HCT116 (cell line): Measurements from ENCODE around the gene DTNB. TPM values are rescaled to one million over a fixed set of nuclear protein-coding genes. Genes with fewer than 3 reads are reported as not detected.

Experiments
- ATAC-seq: fragments of 200-7000 bp; cut with Tn5 transposase; 2 replicates; pipeline ENCODE4 v1.9.1; 2020; ENCODE audit warnings: mild to moderate bottlenecking, moderate library complexity
- BruUV-seq: library from RNA; stranded (reverse); fragments of 400-500 nt; replicated peaks from 2 replicates; lab custom pipeline; 2021; lab: Mats Ljungman, UMichigan
- CTCF ChIA-PET: fragments of 300-600 bp; sonication (Branson Sonifier 250); formaldehyde crosslinking; loops from one replicate; lab custom pipeline; 2021; ENCODE audit warnings: antibody characterized with exemption; lab: Charles Lee
- POLR2A ChIA-PET: fragments of 300-600, 350-600 bp; sonication (Branson Sonifier 250); formaldehyde crosslinking; loops from one replicate; lab custom pipeline; 2021; ENCODE audit warnings: antibody characterized with exemption; lab: Charles Lee
- RAD21 ChIA-PET, 2 experiments: fragments of 300-600 bp; sonication (Branson Sonifier 250); formaldehyde crosslinking; loops; one replicate each; lab custom pipeline; 2023; ENCODE audit warnings: low total read pairs in 2 of 2; ENCODE audit not compliant: uncharacterized antibody in 2 of 2, unreplicated experiment in 2 of 2, low non-redundant PET in 1 of 2; lab: Charles Lee
- DNase-seq: peaks from one replicate; pipeline ENCODE4 v3.0.0-alpha.2; 2010; ENCODE audit warnings: low read depth, low spot score
- H2AFZ ChIP-seq: fragments of 200-600 bp; shearing (Covaris generic), sonication (generic); 2 replicates; pipeline ENCODE4 v1.6.1; 2017; ENCODE audit warnings: low read depth, mixed run types, mixed read lengths, antibody characterized with exemption, low read length; ENCODE audit not compliant: poor library complexity, severe bottlenecking
- H3K27ac ChIP-seq: 2 replicates; pipeline ENCODE4 v1.5.1; 2012; ENCODE audit warnings: low read depth, low read length
- H3K27me3 ChIP-seq: fragments of 200-600 bp; sonication (generic); 2 replicates; pipeline ENCODE4 v1.6.1; 2016; ENCODE audit warnings: mixed run types, low read length, mixed read lengths; ENCODE audit not compliant: insufficient read depth
- H3K36me3 ChIP-seq, 2 experiments: fragments of 200-500 bp in 1 of 2; fragments of 200-600 bp in 1 of 2; sonication (Bioruptor generic) in 1 of 2; sonication (generic) in 1 of 2; 2 replicates each; pipeline versions ENCODE4 v1.5.1 to v1.6.1; 2014 to 2016; ENCODE audit warnings: low read length in 2 of 2, inconsistent platforms in 1 of 2, mixed read lengths in 1 of 2, mixed run types in 1 of 2; ENCODE audit not compliant: insufficient read depth in 2 of 2, control insufficient read depth in 1 of 2
- H3K4me1 ChIP-seq, 2 experiments: fragments of 200-600 bp in 1 of 2; sonication (generic) in 1 of 2; 2 replicates each; pipeline versions ENCODE4 v1.5.1 to v1.6.1; 2012 to 2017; ENCODE audit warnings: low read length in 2 of 2, inconsistent platforms in 1 of 2, mild to moderate bottlenecking in 1 of 2, mixed read lengths in 1 of 2, mixed run types in 1 of 2, moderate library complexity in 1 of 2; ENCODE audit not compliant: insufficient read depth in 2 of 2, control insufficient read depth in 1 of 2
- H3K4me2 ChIP-seq: fragments of 200-600 bp; sonication (generic); 2 replicates; pipeline ENCODE4 v1.6.1; 2017; ENCODE audit warnings: mixed run types, low read length, mixed read lengths
- H3K4me3 ChIP-seq, 2 experiments: fragments of 200-600 bp in 1 of 2; sonication (generic) in 1 of 2; replicated peaks in 1 of 2; 2 replicates each; pipeline ENCODE4 v1.5.1; 2011 to 2016; ENCODE audit warnings: low read length in 2 of 2, control low read depth in 1 of 2, low read depth in 1 of 2, mild to moderate bottlenecking in 1 of 2, mixed read lengths in 1 of 2, mixed run types in 1 of 2
- H3K79me2 ChIP-seq: fragments of 200-600 bp; sonication (generic); 2 replicates; pipeline ENCODE4 v1.6.1; 2017; ENCODE audit warnings: mild to moderate bottlenecking, mixed run types, low read length, moderate library complexity, mixed read lengths; ENCODE audit not compliant: insufficient read depth
- H3K9ac ChIP-seq: fragments of 200-600 bp; sonication (generic); 2 replicates; pipeline ENCODE4 v1.6.1; 2016; ENCODE audit warnings: low read length, mixed read lengths
- H3K9me2 ChIP-seq: fragments of 200-600 bp; sonication (generic), shearing (Covaris generic); 2 replicates; pipeline ENCODE4 v1.6.1; 2017; ENCODE audit warnings: mixed run types, mild to moderate bottlenecking, moderate library complexity; ENCODE audit not compliant: insufficient read depth
- H3K9me3 ChIP-seq, 2 experiments: fragments of 200-500 bp in 1 of 2; fragments of 200-600 bp in 1 of 2; sonication (Bioruptor generic) in 1 of 2; sonication (generic) in 1 of 2; 2 replicates each; pipeline ENCODE4 v1.6.1; 2014 to 2017; ENCODE audit warnings: low read length in 2 of 2, mixed read lengths in 2 of 2, inconsistent platforms in 1 of 2, low read depth in 1 of 2, mild to moderate bottlenecking in 1 of 2, mixed run types in 1 of 2, moderate library complexity in 1 of 2; ENCODE audit not compliant: control insufficient read depth in 1 of 2, insufficient read depth in 1 of 2
- H4K20me1 ChIP-seq: fragments of 200-600 bp; sonication (generic), shearing (Covaris generic); 2 replicates; pipeline ENCODE4 v1.6.1; 2017; ENCODE audit warnings: mixed run types, mild to moderate bottlenecking, moderate library complexity; ENCODE audit not compliant: insufficient read depth
- EGR1 ChIP-seq: IDR thresholded peaks from 2 replicates; pipeline ENCODE4 v1.6.1; 2012; ENCODE audit warnings: low read depth
- EZH2 ChIP-seq: fragments of 200-600 bp; sonication (generic); IDR thresholded peaks from 2 replicates; pipeline ENCODE4 v1.6.1; 2017; ENCODE audit warnings: antibody characterized with exemption, mixed run types
- FOSL1 ChIP-seq: IDR thresholded peaks from 2 replicates; pipeline ENCODE4 v1.6.1; 2012; ENCODE audit warnings: low read depth
- JUND ChIP-seq: IDR thresholded peaks from 2 replicates; pipeline ENCODE4 v1.6.1; 2012
- SP1 ChIP-seq: IDR thresholded peaks from 2 replicates; pipeline ENCODE4 v1.6.1; 2012; ENCODE audit warnings: low read depth
- TCF7L2 ChIP-seq: IDR thresholded peaks from 2 replicates; pipeline ENCODE4 v1.7.0; 2011; ENCODE audit warnings: borderline replicate concordance, inconsistent platforms; ENCODE audit not compliant: insufficient read depth, insufficient read length; ENCODE audit errors: extremely low read depth
- intact Hi-C: fragments of 100-400 bp; cut with micrococcal nuclease; formaldehyde crosslinking; loops from 2 replicates; pipeline ENCODE4 v1.10.0; 2022
- total RNA-seq: library from RNA; stranded (reverse); gene quantifications from one replicate; pipeline ENCODE4 v1.2.1, GENCODE V29; 2021; ENCODE audit not compliant: unreplicated experiment
- TF ChIP-seq, protein P1 (sequence below), 3 experiments: fragments of 200-600 bp in 1 of 3; sonication (generic) in 1 of 3; IDR thresholded peaks in 2 of 3; conservative IDR thresholded peaks in 1 of 3; 2 replicates each; pipeline ENCODE4 v1.5.1; 2012 to 2017; ENCODE audit warnings: low read depth in 2 of 3, low read length in 2 of 3, antibody characterized with exemption in 1 of 3, borderline replicate concordance in 1 of 3, control low read depth in 1 of 3, mild to moderate bottlenecking in 1 of 3, mixed read lengths in 1 of 3, mixed run types in 1 of 3, moderate library complexity in 1 of 3; ENCODE audit not compliant: insufficient read depth in 1 of 3

DTNB gene
- total RNA-seq, 1 experiment from 2014 or later = 30.2 TPM

DNA sequence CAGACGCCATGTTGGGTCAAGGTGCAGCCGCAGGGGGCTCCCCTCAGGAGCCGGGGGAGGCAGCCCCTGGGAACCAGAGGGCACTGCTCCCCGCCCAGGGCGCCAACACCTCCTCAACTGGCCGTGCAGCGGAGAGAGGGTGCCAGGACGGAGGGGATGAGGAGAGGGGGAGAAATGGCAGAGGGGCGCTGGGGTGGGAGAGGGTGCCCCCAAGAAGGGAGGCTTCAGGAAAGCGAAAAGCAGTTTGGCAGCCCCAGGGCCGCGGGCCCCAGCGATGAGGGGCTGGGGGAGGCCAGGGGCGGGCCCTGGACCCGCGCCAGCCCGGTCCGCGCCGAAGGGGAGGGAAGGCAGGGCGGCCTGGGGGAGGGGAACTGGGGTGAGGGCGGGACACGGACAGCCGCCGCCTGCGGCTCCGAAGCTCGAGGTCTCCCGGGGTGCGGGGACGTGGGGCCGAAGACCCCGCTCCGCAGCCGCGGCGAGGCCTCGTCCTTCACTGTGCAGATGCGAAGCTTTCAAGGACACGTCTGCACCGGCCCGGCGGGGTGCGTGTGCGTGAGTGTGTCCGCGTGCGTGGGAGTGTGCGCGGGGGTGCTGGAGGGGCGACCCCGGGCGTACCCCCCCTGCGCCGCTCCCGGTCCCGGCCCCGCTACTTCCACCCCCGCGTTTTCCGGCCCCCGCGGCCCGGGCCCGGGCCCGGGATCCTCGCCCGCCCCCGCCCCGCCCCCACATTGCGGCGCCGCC lies 333.0 kb downstream of the DTNB start:
- H3K79me2 ChIP-seq = 0 out of 2 replicates have a peak, but pooled peaks cover 5% of the 10 kb centered on the region
- no peak for ATAC-seq
- DNase-seq = no peak
- peak overlapping the region; percentile 75 for H3K4me2 ChIP-seq
- peak overlapping the region; percentile 35; the same call in 1 of the 2 replicates for H3K27ac ChIP-seq
- H3K27me3 ChIP-seq = no peaks in the 10 kb centered on the region
- H3K9me3 ChIP-seq = no peaks in the 10 kb centered on the region
- H3K9me2 ChIP-seq = no peaks in the 10 kb centered on the region
- H3K36me3 ChIP-seq = no peaks in the 10 kb centered on the region
- TF ChIP-seq JUND (no peak), EGR1 (peak; percentile 71)
- ChIA-PET CTCF (no interaction called here), RAD21 (no interaction called here), POLR2A (no interaction called here)
- no peaks in the 10 kb centered on the region for H4K20me1 ChIP-seq
- intact Hi-C loops = no loop called here
- H3K9ac ChIP-seq = peak overlapping the region; percentile 44
- peak overlapping the region; percentile 45 to 55 for H3K4me3 ChIP-seq
- no TSS peak for BruUV-seq
- peaks cover 0 to 13% of the 10 kb centered on the region in 2 experiments; a peak in 2 of 4 replicates for H3K4me1 ChIP-seq
- H2AFZ ChIP-seq = no peak overlapping the region

DNA sequence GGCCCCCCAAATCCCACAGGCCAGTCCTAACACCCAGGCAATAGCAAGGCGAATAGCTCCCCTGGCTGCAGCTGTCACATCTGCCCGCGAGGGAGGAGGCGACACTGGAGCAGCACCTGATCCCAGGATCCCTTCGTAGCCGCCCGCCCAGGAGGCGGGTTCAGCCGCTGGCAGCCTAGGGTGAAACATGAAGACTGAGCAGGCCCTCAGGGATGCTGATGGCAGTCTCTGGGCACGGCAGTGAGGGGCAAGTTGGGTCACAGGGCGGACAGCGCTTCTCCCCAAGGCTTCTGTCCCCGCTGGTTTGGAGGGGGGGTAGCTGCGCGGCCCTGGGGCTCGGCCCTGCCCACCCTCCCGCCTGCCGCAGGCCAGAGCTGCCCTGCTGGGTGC lies 333.6 kb downstream of the DTNB start:
- H3K9me2 ChIP-seq = no peaks in the 10 kb centered on the region
- TF ChIP-seq EZH2 (no peak), SP1 (no peak), TCF7L2 (no peak), FOSL1 (no peak)
- TF ChIP-seq, protein P1, sequence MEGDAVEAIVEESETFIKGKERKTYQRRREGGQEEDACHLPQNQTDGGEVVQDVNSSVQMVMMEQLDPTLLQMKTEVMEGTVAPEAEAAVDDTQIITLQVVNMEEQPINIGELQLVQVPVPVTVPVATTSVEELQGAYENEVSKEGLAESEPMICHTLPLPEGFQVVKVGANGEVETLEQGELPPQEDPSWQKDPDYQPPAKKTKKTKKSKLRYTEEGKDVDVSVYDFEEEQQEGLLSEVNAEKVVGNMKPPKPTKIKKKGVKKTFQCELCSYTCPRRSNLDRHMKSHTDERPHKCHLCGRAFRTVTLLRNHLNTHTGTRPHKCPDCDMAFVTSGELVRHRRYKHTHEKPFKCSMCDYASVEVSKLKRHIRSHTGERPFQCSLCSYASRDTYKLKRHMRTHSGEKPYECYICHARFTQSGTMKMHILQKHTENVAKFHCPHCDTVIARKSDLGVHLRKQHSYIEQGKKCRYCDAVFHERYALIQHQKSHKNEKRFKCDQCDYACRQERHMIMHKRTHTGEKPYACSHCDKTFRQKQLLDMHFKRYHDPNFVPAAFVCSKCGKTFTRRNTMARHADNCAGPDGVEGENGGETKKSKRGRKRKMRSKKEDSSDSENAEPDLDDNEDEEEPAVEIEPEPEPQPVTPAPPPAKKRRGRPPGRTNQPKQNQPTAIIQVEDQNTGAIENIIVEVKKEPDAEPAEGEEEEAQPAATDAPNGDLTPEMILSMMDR (IDR thresholded peaks at IDR 0.05 in 2 of 3, conservative IDR thresholded peaks at IDR 0.05 in 1 of 3; ENCODE audit: borderline replicate concordance in 1 of 3, insufficient read depth in 1 of 3, low read depth in 2 of 3, low read length in 2 of 3) = no peak
- BruUV-seq = no TSS peak
- no peak overlapping the region for H3K27ac ChIP-seq
- ChIA-PET RAD21 (no interaction called here), CTCF (no interaction called here), POLR2A (no interaction called here)
- H4K20me1 ChIP-seq = no peaks in the 10 kb centered on the region
- H3K79me2 ChIP-seq = 0 out of 2 replicates have a peak, but pooled peaks cover 5% of the 10 kb centered on the region
- no peak overlapping the region for H3K9ac ChIP-seq
- no peaks in the 10 kb centered on the region for H3K36me3 ChIP-seq
- peaks cover 0 to 13% of the 10 kb centered on the region in 2 experiments; a peak in 2 of 4 replicates for H3K4me1 ChIP-seq
- no peaks in the 10 kb centered on the region for H3K27me3 ChIP-seq
- ATAC-seq = no peak
- H3K9me3 ChIP-seq = no peaks in the 10 kb centered on the region
- H3K4me3 ChIP-seq = no peak overlapping the region
- H2AFZ ChIP-seq = no peak overlapping the region
- no peak for DNase-seq
- peak overlapping the region; percentile 75 for H3K4me2 ChIP-seq
- intact Hi-C loops = no loop called here
